Vagina (tissue), 2 donors: ENCODE measurements around the gene CYP2D6. TPM values are rescaled to one million over a fixed set of nuclear protein-coding genes. Genes with fewer than 3 reads are reported as not detected.

Experiments used
- DNase-seq, 2 donors: peaks; one replicate each; pipeline ENCODE4 v3.0.0-alpha.2; 2017; ENCODE audit errors: extremely low spot score in 2 of 2
- H3K27ac ChIP-seq: fragments of 200-600 bp; sonication (generic); one replicate; pipeline ENCODE4 v1.5.1; 2019
- H3K27me3 ChIP-seq: fragments of 200-600 bp; sonication (generic); one replicate; pipeline ENCODE4 v1.5.1; 2019
- H3K36me3 ChIP-seq, 2 donors: fragments of 200-600 bp; sonication (generic); one replicate each; pipeline ENCODE4 v1.5.1; 2017 to 2019
- H3K4me1 ChIP-seq: fragments of 200-600 bp; sonication (generic); one replicate; pipeline ENCODE4 v1.5.1; 2019
- H3K4me3 ChIP-seq, 2 donors: fragments of 200-600 bp; sonication (generic); 1 replicate in 1 of 2; 2 replicates in 1 of 2; pipeline ENCODE4 v1.5.1; 2016 to 2019
- H3K9me3 ChIP-seq: fragments of 200-600 bp; sonication (generic); one replicate; pipeline ENCODE4 v1.5.1; 2019
- POLR2A ChIP-seq, 2 donors: fragments of 450-650 bp; IDR thresholded peaks; one replicate each; pipeline ENCODE4 v1.6.1; 2017; ENCODE audit warnings: antibody characterized with exemption in 2 of 2, mild to moderate bottlenecking in 2 of 2, moderate library complexity in 2 of 2
- POLR2AphosphoS5 ChIP-seq, 2 donors: sonication (generic); formaldehyde crosslinking; IDR thresholded peaks; one replicate each; pipeline ENCODE4 v1.9.0; 2017; ENCODE audit warnings: antibody characterized with exemption in 2 of 2, mild to moderate bottlenecking in 2 of 2, low read depth in 1 of 2; ENCODE audit not compliant: insufficient read depth in 1 of 2
- intact Hi-C: fragments of 100-400 bp; cut with DNase I; formaldehyde crosslinking; loops from one replicate; pipeline ENCODE4 v1.15.1; 2023
- total RNA-seq: library from RNA; depleted of rRNA; stranded (reverse); fragments of >200 nt; gene quantifications from one replicate; pipeline ENCODE4 v1.2.3, GENCODE V29; 2016
- TF ChIP-seq, protein P1 (sequence below), 3 experiments: fragments of 450-650 bp in 2 of 3; fragments of 200-600 bp in 1 of 3; sonication (generic) in 1 of 3; IDR thresholded peaks; one replicate each; pipeline ENCODE4 v1.5.1; 2017 to 2019; ENCODE audit warnings: antibody characterized with exemption in 3 of 3, mild to moderate bottlenecking in 2 of 3, moderate library complexity in 2 of 3

The CYP2D6 gene
- total RNA-seq, 1 donor from 2014 or later: 1.7 TPM

- no peak for TF ChIP-seq POLR2A (IDR thresholded peaks at IDR 0.05)
- no peak for TF ChIP-seq POLR2AphosphoS5 (IDR thresholded peaks at IDR 0.05; ENCODE audit: insufficient read depth in 1 of 2, low read depth in 1 of 2)
- TF ChIP-seq, protein P1, sequence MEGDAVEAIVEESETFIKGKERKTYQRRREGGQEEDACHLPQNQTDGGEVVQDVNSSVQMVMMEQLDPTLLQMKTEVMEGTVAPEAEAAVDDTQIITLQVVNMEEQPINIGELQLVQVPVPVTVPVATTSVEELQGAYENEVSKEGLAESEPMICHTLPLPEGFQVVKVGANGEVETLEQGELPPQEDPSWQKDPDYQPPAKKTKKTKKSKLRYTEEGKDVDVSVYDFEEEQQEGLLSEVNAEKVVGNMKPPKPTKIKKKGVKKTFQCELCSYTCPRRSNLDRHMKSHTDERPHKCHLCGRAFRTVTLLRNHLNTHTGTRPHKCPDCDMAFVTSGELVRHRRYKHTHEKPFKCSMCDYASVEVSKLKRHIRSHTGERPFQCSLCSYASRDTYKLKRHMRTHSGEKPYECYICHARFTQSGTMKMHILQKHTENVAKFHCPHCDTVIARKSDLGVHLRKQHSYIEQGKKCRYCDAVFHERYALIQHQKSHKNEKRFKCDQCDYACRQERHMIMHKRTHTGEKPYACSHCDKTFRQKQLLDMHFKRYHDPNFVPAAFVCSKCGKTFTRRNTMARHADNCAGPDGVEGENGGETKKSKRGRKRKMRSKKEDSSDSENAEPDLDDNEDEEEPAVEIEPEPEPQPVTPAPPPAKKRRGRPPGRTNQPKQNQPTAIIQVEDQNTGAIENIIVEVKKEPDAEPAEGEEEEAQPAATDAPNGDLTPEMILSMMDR (IDR thresholded peaks at IDR 0.05): no peak
- Histone ChIP-seq H3K4me3 (no peak overlapping the region), H3K27ac (no peak overlapping the region), H3K36me3 (peaks cover 0 to 2% of the 10 kb centered on the region in 2 donors), H3K9me3 (no peaks in the 10 kb centered on the region), H3K4me1 (peaks cover 11% of the 10 kb centered on the region), H3K27me3 (no peaks in the 10 kb centered on the region)
- no peak for DNase-seq
- intact Hi-C loops: no loop called here
Measured at GRCh38 chr22:42160251-42160650, 29.6 kb upstream of the CYP2D6 start.

DNA sequence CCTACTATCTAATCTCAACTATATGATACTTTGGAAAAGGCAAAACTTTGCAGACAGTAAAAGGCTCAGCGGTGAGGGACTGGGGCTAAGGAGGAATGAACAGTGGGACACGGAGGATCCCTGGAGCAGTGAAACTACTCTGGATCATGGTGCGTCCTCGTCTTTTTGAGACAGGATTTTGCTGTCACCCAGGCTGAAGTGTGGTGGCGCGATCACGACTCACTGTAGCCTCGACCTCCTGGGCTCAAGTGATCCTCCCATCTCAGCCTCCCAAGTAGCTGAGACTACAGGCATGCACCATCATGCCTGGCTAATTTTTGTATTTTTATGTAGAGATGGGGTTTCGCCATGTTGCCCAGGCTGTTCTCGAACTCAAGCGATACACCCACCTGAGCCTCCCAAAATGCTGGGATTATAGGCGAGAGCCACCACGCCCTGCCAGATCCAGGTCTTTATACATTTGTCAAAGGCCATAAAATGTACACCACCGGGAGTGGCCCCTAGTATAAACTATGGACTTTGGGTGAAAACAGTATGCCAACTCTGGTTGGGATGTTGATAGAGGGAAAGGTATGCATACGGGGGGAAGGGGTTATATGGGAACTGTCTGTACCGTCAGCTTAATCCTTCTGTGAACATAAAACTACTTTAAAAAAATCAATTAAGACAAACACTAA is 28.0 kb upstream of the CYP2D6 start:
- Histone ChIP-seq H3K36me3 (peaks cover 0 to 4% of the 10 kb centered on the region in 2 donors), H3K27ac (no peak overlapping the region), H3K27me3 (no peaks in the 10 kb centered on the region), H3K4me3 (no peak overlapping the region), H3K9me3 (no peaks in the 10 kb centered on the region), H3K4me1 (peaks cover 3% of the 10 kb centered on the region)
- intact Hi-C loops: no loop called here
- DNase-seq: no peak
- TF ChIP-seq POLR2AphosphoS5 (IDR thresholded peaks at IDR 0.05; ENCODE audit: insufficient read depth in 1 of 2, low read depth in 1 of 2) (no peak), POLR2A (IDR thresholded peaks at IDR 0.05) (no peak)
- TF ChIP-seq, protein P1 (IDR thresholded peaks at IDR 0.05): no peak

DNA sequence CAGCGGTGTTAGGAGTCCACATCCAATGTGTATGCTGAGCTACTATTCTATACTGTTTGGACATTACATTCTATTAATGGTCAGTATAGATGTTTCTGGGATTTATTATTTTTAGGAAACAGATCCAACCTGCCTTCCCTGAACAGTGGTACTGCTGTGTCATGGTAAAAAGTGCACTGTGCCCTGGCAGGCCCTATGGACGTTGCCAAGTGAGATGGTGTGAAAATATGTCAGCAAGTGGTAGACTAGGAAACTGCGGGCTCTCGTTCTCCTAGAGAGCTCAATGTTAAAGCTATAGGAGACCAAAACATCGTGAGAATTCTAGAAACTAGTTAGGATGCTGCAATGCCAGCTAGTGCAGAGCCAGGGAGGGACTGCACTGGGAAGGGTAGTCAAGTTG is 26.0 kb upstream of the CYP2D6 start:
- no peak overlapping the region for H3K4me3 ChIP-seq
- H3K4me1 ChIP-seq: no peaks in the 10 kb centered on the region
- no peak for DNase-seq
- intact Hi-C loops: no loop called here
- H3K36me3 ChIP-seq: peaks cover 0 to 4% of the 10 kb centered on the region in 2 donors
- no peaks in the 10 kb centered on the region for H3K9me3 ChIP-seq
- no peak overlapping the region for H3K27ac ChIP-seq
- no peaks in the 10 kb centered on the region for H3K27me3 ChIP-seq
- TF ChIP-seq POLR2A (IDR thresholded peaks at IDR 0.05) (no peak), POLR2AphosphoS5 (IDR thresholded peaks at IDR 0.05; ENCODE audit: insufficient read depth in 1 of 2, low read depth in 1 of 2) (no peak)
- TF ChIP-seq, protein P1 (IDR thresholded peaks at IDR 0.05): no peak

DNA sequence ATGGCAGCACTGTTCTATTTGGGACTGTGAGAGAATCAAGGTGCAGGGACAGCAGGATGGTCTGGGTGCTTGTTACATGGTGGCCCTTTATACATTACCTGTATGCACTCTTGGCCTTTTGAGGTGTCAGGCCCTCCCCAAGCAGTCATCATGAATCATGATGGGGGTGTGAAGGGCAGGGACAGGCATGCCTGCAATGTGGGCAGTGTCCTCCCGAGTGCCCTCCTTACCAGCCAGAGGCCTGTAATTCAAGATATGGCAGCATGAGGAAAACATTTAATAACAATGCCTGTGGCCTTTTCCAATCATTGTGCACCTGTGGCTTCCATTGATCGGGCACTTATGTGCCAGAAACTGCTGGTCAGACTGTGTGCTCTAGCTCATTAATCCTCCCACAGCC is 25.5 kb upstream of the CYP2D6 start:
- Histone ChIP-seq H3K4me1 (no peaks in the 10 kb centered on the region), H3K9me3 (no peaks in the 10 kb centered on the region), H3K27ac (no peak overlapping the region), H3K36me3 (peaks cover 0 to 4% of the 10 kb centered on the region in 2 donors), H3K4me3 (no peak overlapping the region), H3K27me3 (no peaks in the 10 kb centered on the region)
- TF ChIP-seq POLR2AphosphoS5 (IDR thresholded peaks at IDR 0.05; ENCODE audit: insufficient read depth in 1 of 2, low read depth in 1 of 2) (no peak), POLR2A (IDR thresholded peaks at IDR 0.05) (no peak)
- TF ChIP-seq, protein P1 (IDR thresholded peaks at IDR 0.05): no peak
- no peak for DNase-seq
- intact Hi-C loops: no loop called here

- no peaks in the 10 kb centered on the region for H3K9me3 ChIP-seq
- no peak for TF ChIP-seq POLR2AphosphoS5 (IDR thresholded peaks at IDR 0.05; ENCODE audit: insufficient read depth in 1 of 2, low read depth in 1 of 2)
- peaks cover 0 to 4% of the 10 kb centered on the region in 2 donors for H3K36me3 ChIP-seq
- intact Hi-C loops: no loop called here
- H3K4me1 ChIP-seq: no peaks in the 10 kb centered on the region
- H3K27ac ChIP-seq: no peak overlapping the region
- H3K4me3 ChIP-seq: no peak overlapping the region
- no peaks in the 10 kb centered on the region for H3K27me3 ChIP-seq
- no peak for DNase-seq
Measured at GRCh38 chr22:42155053-42155543, 24.5 kb upstream of the CYP2D6 start.
